ACC112 (cell line): ENCODE results near the gene PCDHAC2.

ENCODE experiments used
- H2AFZ ChIP-seq: fragments of 200-600 bp; sonication (generic); one replicate; pipeline ENCODE4 v1.6.0; 2017; ENCODE audit warnings: antibody characterized with exemption, low read length; ENCODE audit not compliant: unreplicated experiment
- H3K27ac ChIP-seq: fragments of 200-600 bp; sonication (generic); 2 replicates; pipeline ENCODE4 v1.5.1; 2014; ENCODE audit warnings: low read depth, mild to moderate bottlenecking, antibody characterized with exemption, low read length, moderate library complexity
- H3K27me3 ChIP-seq: fragments of 200-600 bp; sonication (generic); 2 replicates; pipeline ENCODE4 v1.6.1; 2014; ENCODE audit warnings: mild to moderate bottlenecking, antibody characterized with exemption, low read length, moderate library complexity, mixed read lengths; ENCODE audit not compliant: insufficient read depth
- H3K36me3 ChIP-seq: fragments of 200-600 bp; sonication (generic); 2 replicates; pipeline ENCODE4 v1.6.1; 2016; ENCODE audit warnings: mild to moderate bottlenecking, antibody characterized with exemption, low read length, moderate library complexity, mixed read lengths; ENCODE audit not compliant: insufficient read depth
- H3K4me1 ChIP-seq: fragments of 200-600 bp; sonication (generic); one replicate; pipeline ENCODE4 v1.6.1; 2016; ENCODE audit warnings: low read length, mixed read lengths; ENCODE audit not compliant: insufficient read depth, unreplicated experiment, control insufficient read depth
- H3K4me3 ChIP-seq: fragments of 200-600 bp; sonication (generic); 2 replicates; pipeline ENCODE4 v1.5.1; 2014; ENCODE audit warnings: mild to moderate bottlenecking, low read depth, low read length
- H3K79me2 ChIP-seq: fragments of 200-600 bp; sonication (generic); one replicate; pipeline ENCODE4 v1.6.0; 2016; ENCODE audit warnings: low read length; ENCODE audit not compliant: control insufficient read depth, unreplicated experiment, insufficient read depth

Gene PCDHAC2

DNA sequence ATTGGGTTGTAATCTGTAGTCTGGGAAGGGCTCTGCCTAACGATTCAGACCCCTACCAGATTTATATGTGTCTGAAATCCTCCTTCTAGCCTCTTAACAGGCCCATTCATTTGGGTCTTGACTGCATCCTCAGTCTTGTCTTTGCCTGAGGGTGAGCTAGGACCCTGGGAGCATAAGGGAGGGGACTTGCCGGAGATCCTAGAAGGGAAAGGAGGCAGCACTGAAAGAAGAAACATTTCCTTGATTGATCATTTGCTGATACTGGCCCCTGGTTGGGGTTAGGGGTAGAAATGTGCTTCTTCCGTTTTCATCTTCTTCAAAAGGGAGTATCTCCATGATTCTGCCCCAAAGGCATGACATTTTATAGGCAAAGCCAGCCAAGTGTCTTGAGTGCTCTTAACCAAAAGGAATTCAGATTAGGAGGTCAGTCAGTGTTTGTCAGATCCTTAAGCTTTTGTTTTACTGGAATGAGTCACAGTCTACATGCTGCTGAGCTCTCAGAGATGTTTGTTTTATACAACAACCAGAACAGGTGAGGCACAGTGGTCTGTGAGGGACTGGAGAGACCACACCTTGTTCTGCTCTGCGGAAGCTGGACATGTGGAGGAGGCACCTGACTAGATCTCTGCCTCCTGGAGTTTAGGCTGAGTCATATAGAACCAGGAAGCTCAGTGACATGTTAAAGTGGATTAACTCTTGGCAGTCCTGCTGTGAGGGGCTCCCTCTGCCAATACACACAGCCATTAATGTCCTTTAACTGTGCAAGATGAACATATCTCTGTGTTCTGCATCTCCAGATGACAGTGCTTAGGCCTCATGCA, 37.7 kb downstream of the PCDHAC2 start:
- H3K79me2 ChIP-seq, result no peaks in the 10 kb centered on the region
- H3K4me1 ChIP-seq, result no peaks in the 10 kb centered on the region
- no peak overlapping the region for H2AFZ ChIP-seq
- 0 out of 2 replicates have a peak, but pooled peaks cover 11% of the 10 kb centered on the region for H3K27me3 ChIP-seq
- no peak overlapping the region for H3K27ac ChIP-seq
- no peaks in the 10 kb centered on the region for H3K36me3 ChIP-seq
- no peak overlapping the region for H3K4me3 ChIP-seq

DNA sequence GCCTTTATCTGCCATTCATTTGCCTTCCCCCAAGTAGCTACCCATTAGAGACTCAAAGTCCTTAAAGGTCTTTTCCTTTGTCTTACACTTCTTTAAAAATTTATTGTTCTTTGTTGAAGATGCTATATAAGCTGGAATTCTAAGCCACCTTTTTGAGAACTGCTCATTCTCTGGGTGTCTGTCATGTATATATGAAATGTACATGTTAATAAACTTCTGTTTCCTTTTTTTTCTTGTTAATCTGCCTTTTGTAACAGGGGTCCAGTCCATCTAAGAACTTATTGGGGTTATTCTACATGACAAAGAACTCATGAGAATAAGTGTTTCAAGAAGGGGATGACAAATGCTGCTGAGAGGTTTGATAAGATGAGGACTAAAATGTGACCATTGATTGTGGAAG, 41.5 kb downstream of the PCDHAC2 start:
- no peaks in the 10 kb centered on the region for H3K27me3 ChIP-seq
- no peak overlapping the region for H2AFZ ChIP-seq
- no peaks in the 10 kb centered on the region for H3K36me3 ChIP-seq
- H3K27ac ChIP-seq, result no peak overlapping the region
- H3K79me2 ChIP-seq, result no peaks in the 10 kb centered on the region
- H3K4me3 ChIP-seq, result no peak overlapping the region
- no peaks in the 10 kb centered on the region for H3K4me1 ChIP-seq

DNA sequence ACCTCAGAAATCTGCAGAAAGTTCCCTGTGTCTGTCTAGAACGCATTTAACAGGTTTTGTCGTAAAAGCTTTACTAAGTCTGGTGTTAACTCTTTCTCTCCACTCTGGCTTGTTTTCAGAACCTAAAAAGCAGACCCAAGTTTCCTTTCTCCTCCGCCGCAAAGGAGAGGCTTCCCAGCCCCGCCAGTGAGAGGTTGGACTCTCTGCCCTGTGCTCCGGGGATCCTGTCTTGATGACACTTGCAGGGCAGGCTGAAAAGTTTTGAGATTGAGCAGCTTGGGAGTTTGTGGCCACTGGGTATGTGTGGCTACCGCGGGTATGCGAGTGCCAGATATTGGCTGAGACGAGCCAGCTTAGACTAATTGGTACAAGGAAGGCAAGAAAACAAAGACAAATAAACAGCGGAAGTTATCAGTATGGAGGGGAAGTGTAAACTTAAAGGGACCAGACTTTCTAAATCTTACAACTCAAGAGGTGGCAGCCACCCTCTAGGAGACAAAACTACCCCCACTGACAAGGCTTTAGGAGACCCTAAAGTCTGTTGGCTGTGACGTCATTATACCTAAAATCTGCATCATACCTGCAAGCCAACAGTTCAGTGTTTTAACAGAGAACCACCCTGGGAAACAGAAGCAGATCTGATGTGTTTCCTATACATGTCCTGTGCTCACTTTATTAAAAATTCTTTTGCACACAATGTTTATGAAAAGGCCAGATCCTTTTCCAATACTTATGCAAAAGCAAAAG, 43.9 kb downstream of the PCDHAC2 start:
- no peaks in the 10 kb centered on the region for H3K27me3 ChIP-seq
- no peaks in the 10 kb centered on the region for H3K36me3 ChIP-seq
- no peak overlapping the region for H3K27ac ChIP-seq
- H3K79me2 ChIP-seq, result no peaks in the 10 kb centered on the region
- no peak overlapping the region for H2AFZ ChIP-seq
- H3K4me1 ChIP-seq, result no peaks in the 10 kb centered on the region
- H3K4me3 ChIP-seq, result no peak overlapping the region

DNA sequence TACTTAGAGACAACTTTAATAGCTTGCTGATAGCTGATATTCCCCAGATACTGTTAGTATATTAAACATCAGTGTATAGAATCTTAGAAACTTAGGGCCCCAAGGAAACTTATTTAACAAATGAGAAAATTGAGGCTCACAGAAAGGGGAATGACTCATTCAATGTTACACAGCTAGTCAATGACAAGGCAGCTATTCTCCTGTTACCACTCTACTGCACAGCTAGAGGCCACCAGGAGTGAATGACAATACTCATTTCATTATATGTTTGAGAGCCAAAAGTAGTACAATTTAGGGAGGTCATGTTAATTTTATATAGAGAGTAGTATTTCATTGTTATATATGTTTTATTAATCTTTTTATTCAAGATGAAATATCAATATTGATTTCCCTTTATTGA, 51.7 kb downstream of the PCDHAC2 start:
- no peak overlapping the region for H2AFZ ChIP-seq
- H3K4me3 ChIP-seq, result no peak overlapping the region
- H3K79me2 ChIP-seq, result no peaks in the 10 kb centered on the region
- no peaks in the 10 kb centered on the region for H3K27me3 ChIP-seq
- no peak overlapping the region for H3K27ac ChIP-seq
- no peaks in the 10 kb centered on the region for H3K36me3 ChIP-seq
- H3K4me1 ChIP-seq, result no peaks in the 10 kb centered on the region
